Measurements from ENCODE around the gene RGS9BP.

RGS9BP gene

DNA sequence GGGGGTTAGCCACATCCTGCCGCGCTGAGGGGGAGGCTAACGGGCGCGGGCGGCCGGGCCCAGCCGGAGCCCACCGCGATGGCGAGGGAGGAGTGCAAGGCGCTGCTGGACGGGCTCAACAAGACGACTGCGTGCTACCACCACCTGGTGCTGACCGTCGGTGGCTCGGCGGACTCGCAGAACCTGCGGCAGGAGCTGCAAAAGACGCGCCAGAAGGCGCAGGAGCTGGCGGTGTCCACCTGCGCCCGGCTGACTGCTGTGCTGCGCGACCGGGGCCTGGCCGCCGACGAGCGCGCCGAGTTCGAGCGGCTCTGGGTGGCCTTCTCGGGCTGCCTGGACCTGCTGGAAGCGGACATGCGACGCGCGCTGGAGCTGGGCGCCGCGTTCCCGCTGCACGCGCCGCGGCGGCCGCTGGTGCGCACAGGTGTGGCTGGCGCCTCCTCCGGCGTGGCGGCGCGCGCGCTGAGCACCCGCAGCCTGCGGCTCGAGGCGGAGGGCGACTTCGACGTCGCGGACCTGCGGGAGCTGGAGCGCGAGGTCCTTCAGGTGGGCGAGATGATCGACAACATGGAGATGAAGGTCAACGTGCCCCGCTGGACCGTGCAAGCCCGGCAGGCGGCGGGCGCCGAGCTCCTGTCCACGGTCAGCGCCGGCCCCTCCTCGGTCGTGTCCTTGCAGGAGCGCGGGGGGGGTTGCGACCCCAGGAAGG lies 692 bp downstream of the RGS9BP start:
- H3K4me3 ChIP-seq (ENCODE audit: low read depth, low read length), result peak overlapping the region; percentile 79
- TF ChIP-seq, protein P1, sequence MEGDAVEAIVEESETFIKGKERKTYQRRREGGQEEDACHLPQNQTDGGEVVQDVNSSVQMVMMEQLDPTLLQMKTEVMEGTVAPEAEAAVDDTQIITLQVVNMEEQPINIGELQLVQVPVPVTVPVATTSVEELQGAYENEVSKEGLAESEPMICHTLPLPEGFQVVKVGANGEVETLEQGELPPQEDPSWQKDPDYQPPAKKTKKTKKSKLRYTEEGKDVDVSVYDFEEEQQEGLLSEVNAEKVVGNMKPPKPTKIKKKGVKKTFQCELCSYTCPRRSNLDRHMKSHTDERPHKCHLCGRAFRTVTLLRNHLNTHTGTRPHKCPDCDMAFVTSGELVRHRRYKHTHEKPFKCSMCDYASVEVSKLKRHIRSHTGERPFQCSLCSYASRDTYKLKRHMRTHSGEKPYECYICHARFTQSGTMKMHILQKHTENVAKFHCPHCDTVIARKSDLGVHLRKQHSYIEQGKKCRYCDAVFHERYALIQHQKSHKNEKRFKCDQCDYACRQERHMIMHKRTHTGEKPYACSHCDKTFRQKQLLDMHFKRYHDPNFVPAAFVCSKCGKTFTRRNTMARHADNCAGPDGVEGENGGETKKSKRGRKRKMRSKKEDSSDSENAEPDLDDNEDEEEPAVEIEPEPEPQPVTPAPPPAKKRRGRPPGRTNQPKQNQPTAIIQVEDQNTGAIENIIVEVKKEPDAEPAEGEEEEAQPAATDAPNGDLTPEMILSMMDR (IDR thresholded peaks at IDR 0.05; ENCODE audit: borderline replicate concordance, insufficient read depth, low read depth, low read length), result no peak

- TF ChIP-seq, protein P1 (IDR thresholded peaks at IDR 0.05; ENCODE audit: borderline replicate concordance, insufficient read depth, low read depth, low read length), result no peak
- H3K4me3 ChIP-seq (ENCODE audit: low read depth, low read length), result no peak overlapping the region
These were observed 1.3 kb downstream of the RGS9BP start for GRCh38 chr19:32676895-32677359.

DNA sequence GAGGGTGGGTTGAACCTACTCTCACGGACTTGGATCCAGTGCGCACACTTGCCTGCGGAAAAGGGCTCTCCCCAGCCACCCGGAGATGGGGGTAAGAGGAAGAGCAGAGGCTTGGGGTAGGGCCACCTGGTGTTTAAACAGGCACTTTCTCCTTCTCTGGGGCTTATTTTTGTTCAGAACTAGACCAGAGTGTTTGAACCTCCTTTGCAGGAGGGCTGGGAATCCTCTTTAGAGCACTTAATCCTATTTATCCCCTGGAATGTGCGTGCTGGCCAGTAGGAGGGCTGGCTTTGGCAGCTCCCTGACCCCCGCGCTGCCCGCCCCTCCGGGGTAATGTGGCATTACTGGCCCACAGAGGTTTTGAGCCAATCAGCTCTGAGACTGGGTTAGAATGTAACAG lies 2.0 kb downstream of the RGS9BP start:
- H3K4me3 ChIP-seq (ENCODE audit: low read depth, low read length), result no peak overlapping the region
- TF ChIP-seq, protein P1 (IDR thresholded peaks at IDR 0.05; ENCODE audit: borderline replicate concordance, insufficient read depth, low read depth, low read length), result no peak

DNA sequence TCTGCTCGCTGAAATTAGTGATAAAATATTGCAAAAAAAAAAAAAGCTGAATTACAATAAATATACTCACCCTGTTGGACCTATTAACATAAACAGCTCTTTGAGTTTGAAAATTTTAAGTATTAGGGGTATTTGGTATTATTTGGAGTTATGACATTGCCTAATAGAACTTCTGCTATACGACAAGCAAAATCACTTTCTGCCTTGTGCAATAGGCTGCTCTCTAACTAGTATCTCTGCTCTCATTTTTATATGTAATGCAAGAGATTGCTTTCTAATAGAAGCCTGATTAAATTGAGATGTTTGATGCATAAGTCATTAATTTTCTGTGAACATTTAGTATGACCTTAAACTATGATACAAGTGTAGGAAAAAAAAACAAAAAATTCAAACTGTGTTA lies 5.3 kb downstream of the RGS9BP start:
- TF ChIP-seq, protein P1 (IDR thresholded peaks at IDR 0.05; ENCODE audit: borderline replicate concordance, insufficient read depth, low read depth, low read length), result no peak
- H3K4me3 ChIP-seq (ENCODE audit: low read depth, low read length), result no peak overlapping the region

DNA sequence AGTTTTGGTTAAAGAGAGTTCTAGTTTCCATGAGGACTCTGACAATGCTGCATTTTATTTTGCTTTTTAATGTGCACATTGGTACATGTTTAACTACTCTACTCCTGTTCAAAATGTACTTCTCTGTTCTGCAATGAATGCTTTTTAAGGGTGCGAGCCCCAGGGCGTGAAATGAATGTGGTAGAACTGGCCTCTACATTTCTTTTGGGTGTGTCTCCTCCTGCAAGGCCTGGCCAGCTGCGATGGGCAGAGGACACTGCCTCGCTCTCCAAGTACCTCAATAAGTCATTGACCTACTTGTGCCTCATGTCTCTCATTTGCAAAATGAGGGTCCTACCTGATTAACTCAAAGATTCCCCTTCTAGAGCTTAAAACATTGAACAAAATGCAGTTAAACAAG lies 6.7 kb downstream of the RGS9BP start:
- TF ChIP-seq, protein P1 (IDR thresholded peaks at IDR 0.05; ENCODE audit: borderline replicate concordance, insufficient read depth, low read depth, low read length), result no peak

GRCh38 chr19:32686847-32687475 lies 11.3 kb downstream of the RGS9BP start:
- TF ChIP-seq, protein P1 (IDR thresholded peaks at IDR 0.05; ENCODE audit: borderline replicate concordance, insufficient read depth, low read depth, low read length), result no peak
- no peak overlapping the region for H3K4me3 ChIP-seq (ENCODE audit: low read depth, low read length)

More for the DNA sequence above, 6.7 kb downstream of the RGS9BP start:
- H3K4me3 ChIP-seq (ENCODE audit: low read depth, low read length), result no peak overlapping the region

DNA sequence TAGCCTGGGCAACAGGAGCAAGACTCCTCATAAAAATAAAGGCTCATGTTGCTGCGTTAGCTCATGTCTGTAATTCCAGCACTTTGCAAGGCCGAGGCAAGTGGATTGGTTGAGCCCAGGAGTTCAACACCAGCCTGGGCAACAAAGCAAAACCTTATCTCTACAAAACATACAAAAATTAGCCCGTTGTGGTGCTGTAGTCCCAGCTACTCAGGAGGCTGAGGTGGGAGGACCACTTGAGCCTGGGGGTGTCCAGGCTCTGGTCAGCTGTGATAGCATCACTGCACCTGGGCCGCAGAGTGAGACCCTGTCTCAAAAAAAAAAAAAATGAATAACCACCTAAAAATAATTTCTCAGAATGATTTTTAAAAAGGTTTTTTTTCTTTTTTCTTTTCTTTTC lies 12.0 kb downstream of the RGS9BP start:
- no peak overlapping the region for H3K4me3 ChIP-seq (ENCODE audit: low read depth, low read length)
- TF ChIP-seq, protein P1 (IDR thresholded peaks at IDR 0.05; ENCODE audit: borderline replicate concordance, insufficient read depth, low read depth, low read length), result no peak
